Measurements from ENCODE around the gene WDR7.

Gene WDR7

DNA sequence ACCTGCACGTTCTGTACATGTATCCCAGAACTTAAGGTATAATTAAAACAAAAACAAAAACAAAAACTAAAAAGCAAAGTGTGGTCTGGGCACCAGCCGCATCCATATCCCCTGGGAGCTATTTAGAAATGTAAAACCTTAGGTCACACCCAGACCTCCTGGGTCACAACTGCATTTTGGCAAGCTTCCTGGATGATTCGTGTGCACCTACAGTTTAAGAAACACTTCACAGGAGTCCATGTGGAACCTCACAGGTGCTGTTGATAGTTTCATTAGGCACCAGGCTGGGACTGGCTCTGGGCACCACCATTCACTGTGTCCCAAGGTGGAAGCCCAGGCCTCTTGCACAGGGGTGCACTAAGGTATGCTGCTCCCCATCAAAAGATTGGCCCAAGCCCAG lies 392.1 kb downstream of the WDR7 start:
- Histone ChIP-seq H3K79me2 (no peaks in the 10 kb centered on the region), H3K4me3 (ENCODE audit: low read depth, low read length) (no peak overlapping the region), H2AFZ (no peak overlapping the region), H3K9ac (no peak overlapping the region), H3K4me2 (ENCODE audit: low read length) (no peak overlapping the region), H3K36me3 (ENCODE audit: control insufficient read depth, insufficient read depth, low read length) (no peaks in the 10 kb centered on the region), H3K4me1 (no peaks in the 10 kb centered on the region), H3K27ac (no peak overlapping the region), H3K9me3 (ENCODE audit: control insufficient read depth, low read length) (no peaks in the 10 kb centered on the region), H3K27me3 (ENCODE audit: control insufficient read depth, insufficient read depth, low read length) (no peaks in the 10 kb centered on the region)
- no peak for TF ChIP-seq CTCF (IDR thresholded peaks at IDR 0.05)

DNA sequence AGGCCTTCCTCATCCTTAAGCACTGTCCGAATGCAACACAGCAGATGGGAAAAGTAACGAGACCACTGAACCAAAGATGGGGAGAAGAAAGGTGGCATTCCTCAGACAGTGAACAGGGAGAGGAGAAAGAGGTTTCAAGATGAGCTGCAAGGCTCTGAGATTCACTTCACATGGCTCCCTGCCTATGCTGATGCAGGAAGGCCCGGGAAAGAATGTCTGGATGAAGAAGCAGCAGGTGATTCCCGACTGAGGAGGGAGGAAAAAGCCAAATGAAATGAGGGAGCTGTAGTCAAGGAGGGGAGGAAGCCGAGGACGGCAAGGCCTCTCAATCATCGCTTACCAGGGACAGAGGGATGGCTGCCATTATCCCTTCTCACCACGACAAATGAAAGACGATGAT lies 397.2 kb downstream of the WDR7 start:
- Histone ChIP-seq H3K79me2 (no peaks in the 10 kb centered on the region), H3K36me3 (ENCODE audit: control insufficient read depth, insufficient read depth, low read length) (no peaks in the 10 kb centered on the region), H3K4me2 (ENCODE audit: low read length) (no peak overlapping the region), H3K27me3 (ENCODE audit: control insufficient read depth, insufficient read depth, low read length) (no peaks in the 10 kb centered on the region), H3K9me3 (ENCODE audit: control insufficient read depth, low read length) (no peaks in the 10 kb centered on the region), H3K4me1 (no peaks in the 10 kb centered on the region), H3K4me3 (ENCODE audit: low read depth, low read length) (no peak overlapping the region), H2AFZ (no peak overlapping the region), H3K27ac (no peak overlapping the region), H3K9ac (no peak overlapping the region)
- TF ChIP-seq CTCF (IDR thresholded peaks at IDR 0.05) = no peak

- TF ChIP-seq CTCF (IDR thresholded peaks at IDR 0.05) = no peak
- H3K27me3 ChIP-seq (ENCODE audit: control insufficient read depth, insufficient read depth, low read length) = no peaks in the 10 kb centered on the region
- no peak overlapping the region for H3K27ac ChIP-seq
- no peaks in the 10 kb centered on the region for H3K4me1 ChIP-seq
- H3K4me3 ChIP-seq (ENCODE audit: low read depth, low read length) = no peak overlapping the region
- H3K36me3 ChIP-seq (ENCODE audit: control insufficient read depth, insufficient read depth, low read length) = no peaks in the 10 kb centered on the region
- no peaks in the 10 kb centered on the region for H3K9me3 ChIP-seq (ENCODE audit: control insufficient read depth, low read length)
- H3K4me2 ChIP-seq (ENCODE audit: low read length) = no peak overlapping the region
- H3K79me2 ChIP-seq = no peaks in the 10 kb centered on the region
- H2AFZ ChIP-seq = no peak overlapping the region
- no peak overlapping the region for H3K9ac ChIP-seq
These were observed 397.7 kb downstream of the WDR7 start for GRCh38 chr18:57048859-57049258.

DNA sequence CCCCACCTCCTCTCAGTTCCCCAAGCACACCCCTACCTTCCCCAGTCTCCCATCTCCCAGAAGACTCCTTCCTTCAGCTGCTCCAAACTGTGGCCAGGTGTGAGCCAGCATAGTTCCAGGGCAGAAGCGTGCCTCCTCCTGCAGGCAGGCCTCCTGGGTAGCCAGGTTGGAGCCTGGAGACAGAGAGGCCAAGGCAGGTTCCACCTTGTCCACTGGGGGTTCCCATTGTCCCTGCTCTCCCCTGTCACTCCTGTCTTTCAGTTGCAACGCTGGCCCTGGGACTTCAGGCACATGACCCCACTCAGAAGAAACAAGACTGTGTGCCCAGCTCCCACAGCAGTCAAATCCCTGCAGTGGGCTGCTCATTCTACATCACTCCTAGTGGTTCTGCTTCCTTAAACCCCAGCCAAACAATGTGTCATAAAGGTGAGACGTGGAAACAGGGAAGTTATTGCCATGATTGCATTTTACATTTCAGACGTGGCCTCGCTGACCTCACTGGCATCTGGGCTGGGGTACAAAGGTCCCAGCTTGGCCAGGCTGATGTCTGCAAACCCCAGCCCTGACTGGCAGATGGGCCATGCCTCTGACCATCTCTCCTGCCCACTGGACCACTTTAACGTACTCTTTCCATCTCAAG lies 399.3 kb downstream of the WDR7 start:
- TF ChIP-seq CTCF (IDR thresholded peaks at IDR 0.05) = no peak

DNA sequence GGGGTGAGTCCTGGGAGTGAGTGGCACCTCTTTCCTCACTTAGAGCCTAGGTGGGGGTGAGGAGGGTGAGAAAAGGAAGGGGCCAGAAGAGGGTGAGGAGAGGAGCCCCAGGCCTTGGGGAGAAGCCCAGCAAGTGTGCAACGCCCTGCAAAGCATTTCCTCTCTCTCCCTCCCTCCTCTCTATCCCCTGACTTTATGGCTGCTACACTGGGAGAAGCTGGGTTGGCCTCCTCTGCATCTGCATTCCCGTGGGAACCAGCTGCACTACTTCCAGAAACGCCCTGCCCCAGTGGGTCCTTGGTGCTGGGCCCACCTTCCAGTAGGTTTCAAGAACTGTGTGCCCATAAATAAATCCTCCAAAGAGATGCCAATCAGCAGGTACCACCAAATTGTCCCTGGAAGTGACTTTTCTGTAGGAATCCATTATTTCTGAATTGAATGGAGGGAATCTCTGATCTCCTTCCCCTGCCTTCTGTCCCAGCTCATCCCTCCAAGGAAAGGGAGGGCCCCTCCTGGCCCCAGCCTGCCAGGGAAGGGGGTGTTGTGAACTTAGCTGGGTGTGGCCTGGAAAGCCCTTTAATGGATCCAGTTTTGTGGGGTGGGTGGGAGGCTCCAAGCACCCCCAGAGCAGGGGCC lies 400.0 kb downstream of the WDR7 start:
- no peak overlapping the region for H3K9ac ChIP-seq
- H3K79me2 ChIP-seq = no peaks in the 10 kb centered on the region
- no peak overlapping the region for H2AFZ ChIP-seq
- H3K27me3 ChIP-seq (ENCODE audit: control insufficient read depth, insufficient read depth, low read length) = no peaks in the 10 kb centered on the region
- no peaks in the 10 kb centered on the region for H3K4me1 ChIP-seq
- TF ChIP-seq CTCF (IDR thresholded peaks at IDR 0.05) = no peak
- no peak overlapping the region for H3K27ac ChIP-seq
- H3K4me3 ChIP-seq (ENCODE audit: low read depth, low read length) = no peak overlapping the region
- no peak overlapping the region for H3K4me2 ChIP-seq (ENCODE audit: low read length)
- no peaks in the 10 kb centered on the region for H3K9me3 ChIP-seq (ENCODE audit: control insufficient read depth, low read length)
- H3K36me3 ChIP-seq (ENCODE audit: control insufficient read depth, insufficient read depth, low read length) = no peaks in the 10 kb centered on the region

More for the DNA sequence above, 399.3 kb downstream of the WDR7 start:
- Histone ChIP-seq H3K9me3 (ENCODE audit: control insufficient read depth, low read length) (no peaks in the 10 kb centered on the region), H3K4me3 (ENCODE audit: low read depth, low read length) (no peak overlapping the region), H3K79me2 (no peaks in the 10 kb centered on the region), H3K9ac (no peak overlapping the region), H3K27me3 (ENCODE audit: control insufficient read depth, insufficient read depth, low read length) (no peaks in the 10 kb centered on the region), H3K4me2 (ENCODE audit: low read length) (no peak overlapping the region), H2AFZ (no peak overlapping the region), H3K4me1 (no peaks in the 10 kb centered on the region), H3K36me3 (ENCODE audit: control insufficient read depth, insufficient read depth, low read length) (no peaks in the 10 kb centered on the region), H3K27ac (no peak overlapping the region)

Data from parathyroid adenoma (tissue), 2 donors.